ENCODE measurements around the gene EPHX1. TPM values are rescaled to one million over a fixed set of nuclear protein-coding genes. Genes with fewer than 3 reads are reported as not detected.
"Not testable (repeated sequence)": the region's sequence is repeated elsewhere in the genome, so short reads cannot be mapped to it uniquely, and the experiment has no call there.

The EPHX1 gene
- total and polyA plus RNA-seq, 2 of the 8 experiments (the other 6 are each of a cell fraction or from before 2014, with no cell fraction given): 45.3 to 79.1 TPM

DNA sequence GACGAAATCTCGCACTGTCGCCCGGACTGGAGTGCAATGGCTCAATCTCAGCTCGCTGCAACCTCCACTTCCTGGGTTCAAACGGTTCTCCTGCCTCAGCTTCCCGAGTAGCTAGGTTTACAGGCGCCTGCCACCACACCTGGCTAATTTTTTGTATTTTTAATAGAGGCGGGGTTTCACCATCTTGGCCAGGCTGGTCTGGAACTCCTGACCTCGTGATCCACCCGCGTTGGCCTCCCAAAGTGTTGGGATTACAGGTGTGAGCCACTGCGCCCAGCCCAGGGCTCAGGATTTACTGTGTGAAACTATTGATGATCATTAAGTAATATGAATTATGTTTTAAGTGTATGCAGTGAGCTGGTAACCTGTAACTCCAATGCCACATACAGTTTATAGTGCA lies 30.8 kb upstream of the EPHX1 start:
- H3K27ac ChIP-seq (ENCODE audit: low read depth, low read length); H2BK12ac ChIP-seq (ENCODE audit: low read depth, low read length); H3K4me1 ChIP-seq (replicated peaks in 1 of 4; ENCODE audit: control insufficient read depth in 3 of 4, insufficient read depth in 4 of 4, low read length in 3 of 4); DNase-seq (ENCODE audit: low read depth in 1 of 2, low spot score in 2 of 2); H2BK15ac ChIP-seq (ENCODE audit: low read length); H2AFZ ChIP-seq (ENCODE audit: low read length); H3K18ac ChIP-seq (ENCODE audit: extremely low read depth, low read length); H2BK120ac ChIP-seq (replicated peaks; ENCODE audit: low read depth, low read length); FAIRE-seq; H3K9me3 ChIP-seq (ENCODE audit: insufficient read depth in 2 of 2, low read depth in 1 of 2, low read length in 1 of 2); H4K5ac ChIP-seq (ENCODE audit: insufficient read length, low read depth, low read length); H3K23me2 ChIP-seq (ENCODE audit: low read depth, low read length); H3K14ac ChIP-seq (ENCODE audit: insufficient read length); H3K27me3 ChIP-seq (replicated peaks in 1 of 4; ENCODE audit: control insufficient read depth in 3 of 4, extremely low read depth in 1 of 4, insufficient read depth in 3 of 4, low read length in 3 of 4); H2BK5ac ChIP-seq (ENCODE audit: low read depth, low read length); H2AK5ac ChIP-seq (ENCODE audit: low read depth, low read length); H4K91ac ChIP-seq (replicated peaks; ENCODE audit: insufficient read length, low read length); H4K20me1 ChIP-seq (replicated peaks in 1 of 2; ENCODE audit: control insufficient read depth in 1 of 2, insufficient read depth in 2 of 2, low read length in 2 of 2); H2BK20ac ChIP-seq (ENCODE audit: low read length); H4K8ac ChIP-seq (ENCODE audit: extremely low read depth, insufficient read depth, low read length); H3K23ac ChIP-seq (ENCODE audit: insufficient read length); H3K79me1 ChIP-seq (ENCODE audit: low read depth, low read length); H3K9ac ChIP-seq (replicated peaks in 1 of 4; ENCODE audit: extremely low read depth in 1 of 4, low read depth in 3 of 4, low read length in 3 of 4); H3K4ac ChIP-seq (replicated peaks; ENCODE audit: insufficient read length, low read depth, low read length); H3K56ac ChIP-seq (replicated peaks; ENCODE audit: insufficient read length, low read depth, low read length): not testable (repeated sequence)
- TF ChIP-seq POLR2AphosphoS5 (IDR thresholded peaks at IDR 0.05; ENCODE audit: low read depth, low read length): 0 out of 2 replicates have a peak, but pooled peaks have one; percentile 26
- CTCF ChIA-PET (ENCODE audit: partially characterized antibody): interaction anchor here (0.8 to 6.1 kb wide), 13 partner anchors 10 to 304 kb away, joined by 3 to 50 read pairs (median 6); partner anchors contain the start of genes ENAH, EPHX1 and LEFTY2
- POLR2A ChIA-PET (ENCODE audit: partially characterized antibody): interaction anchor here (0.6 to 10.3 kb wide), 18 partner anchors 9 to 697 kb away, joined by 3 to 166 read pairs (median 8); partner anchors contain the start of genes EPHX1, SDE2 and TMEM63A
- Histone ChIP-seq H3K4me3 (ENCODE audit: extremely low read depth in 1 of 4, insufficient read depth in 2 of 4, low read depth in 3 of 4, low read length in 4 of 4) (peak overlapping the region; percentile 92 to 99 (median 96); a peak in 7 of 8 replicates), H3K4me2 (ENCODE audit: insufficient read depth in 1 of 2, low read depth in 2 of 2, low read length in 2 of 2) (peak overlapping the region; percentile 78 to 79), H3K79me2 (ENCODE audit: control insufficient read depth in 1 of 2, insufficient read depth in 2 of 2, low read length in 2 of 2) (peaks cover 30 to 61% of the 10 kb centered on the region in 2 experiments), H3K36me3 (ENCODE audit: control insufficient read depth in 2 of 4, insufficient read depth in 4 of 4, low read length in 3 of 4) (peaks cover 2 to 22% (median 5%) of the 10 kb centered on the region in 4 experiments; a peak in 7 of 8 replicates)
- WGBS, 2 experiments (ENCODE audit: extremely low coverage in 1 of 2, insufficient coverage in 1 of 2, insufficient read length in 1 of 2, insufficient replicate concordance in 2 of 2, low coverage in 1 of 2, low lambda C conversion rate in 2 of 2, missing lambda C conversion rate in 1 of 2): 72% methylated on average over 13 of the region's 13 CpGs; no CpG with 5 or more reads in 1 of the 2 experiments
